Pancreas (tissue), 10 donors: ENCODE results near the gene YTHDC2. TPM values are rescaled to one million over a fixed set of nuclear protein-coding genes. Genes with fewer than 3 reads are reported as not detected.
A peak's percentile ranks its signal among the peaks of the same experiment; 100 is the strongest.

Experiments used
- ATAC-seq, 4 donors: fragments of 200-7000 bp; cut with Tn5 transposase; one replicate each; pipeline versions ENCODE4 v1.8.0 to v1.9.1; 2020; ENCODE audit warnings: mild to moderate bottlenecking in 4 of 4, moderate library complexity in 4 of 4
- DNase-seq, 6 donors: peaks; one replicate each; pipeline ENCODE4 v3.0.0-alpha.2; 2020
- FAIRE-seq: peaks from 2 replicates; lab custom pipeline; 2012; peaks lifted over from hg19 to GRCh38; lab: Jason Lieb, UNC
- H3K27ac ChIP-seq, 4 donors: fragments of 200-600 bp; sonication (generic); 1 replicate in 3 of 4; 2 replicates in 1 of 4; pipeline versions ENCODE4 v1.5.0 to v1.8.0; 2020
- H3K27me3 ChIP-seq, 4 donors: fragments of 200-600 bp; one replicate each; pipeline ENCODE4 v1.8.0; 2021
- H3K36me3 ChIP-seq, 3 donors: fragments of 200-600 bp; sonication (generic) in 1 of 3; one replicate each; pipeline versions ENCODE4 v1.5.0 to v1.8.0; 2020 to 2021
- H3K4me1 ChIP-seq, 3 donors: fragments of 200-600 bp; one replicate each; pipeline ENCODE4 v1.8.0; 2021
- H3K4me3 ChIP-seq, 4 donors: fragments of 200-600 bp; sonication (generic) in 2 of 4; one replicate each; pipeline versions ENCODE4 v1.5.0 to v1.8.0; 2020 to 2021
- H3K9me3 ChIP-seq, 4 donors: fragments of 200-600 bp; one replicate each; pipeline ENCODE4 v1.8.0; 2021
- WGBS, 2 donors: extraction: QIAGEN DNeasy Blood & Tissue Kit; methylation state at CpG; one replicate each; pipeline ENCODE4 v1.1.7; 2013; 5-methylcytosine and 5-hydroxymethylcytosine counted together
- intact Hi-C, 3 donors: fragments of 100-400 bp; cut with DNase I; formaldehyde crosslinking; loops; one replicate each; pipeline versions ENCODE4 v1.11.1 to v1.14.2; 2022
- polyA plus RNA-seq, 2 donors: library from polyadenylated mRNA; stranded (reverse); fragments of 200-250 nt; gene quantifications; one replicate each; pipeline ENCODE4 v1.2.3, GENCODE V29; 2013
- total RNA-seq, 6 donors: library from RNA; stranded (reverse); fragmentation: NEBNext Ultra II Directional in 4 of 6; extraction: Animal tissue kit (Norgen Biotek cat#: 25700) in 4 of 6; gene quantifications; one replicate each; pipeline versions ENCODE4 v1.2.1 to v1.2.4, GENCODE V29; 2021 to 2023
- TF ChIP-seq, protein P1 (sequence below), 4 donors: fragments of 200-600 bp; sonication (generic) in 3 of 4; IDR thresholded peaks; one replicate each; pipeline versions ENCODE4 v1.5.0 to v1.8.0; 2021; ENCODE audit warnings: antibody characterized with exemption in 4 of 4
- donor health status: healthy with polysubstance abuse.
- donor health status: DM: no; HTN: no; CAD: no; lungs with moderate emphysema.
- donor health status: DM: no; HTN: no; CAD: no.
- donor health status: control.
- donor health status: control.
- donor health status: Bipolar disorder and iron deficiency.
- donor health status: DM: yes; HTN: yes; CAD: no.
- donor health status: DM: no; HTN: no; CAD: no.
- donor health status: DM: no; HTN: no; CAD: no.
- donor health status: DM: yes; HTN: yes; CAD: no.

Gene YTHDC2
- total and polyA plus RNA-seq, 8 donors: 5.7 to 13.7 (median 9.7) TPM

- ATAC-seq (no peak), FAIRE-seq (no peak), DNase-seq (no peak)
- H3K4me3 ChIP-seq: no peak overlapping the region
- TF ChIP-seq, protein P1, sequence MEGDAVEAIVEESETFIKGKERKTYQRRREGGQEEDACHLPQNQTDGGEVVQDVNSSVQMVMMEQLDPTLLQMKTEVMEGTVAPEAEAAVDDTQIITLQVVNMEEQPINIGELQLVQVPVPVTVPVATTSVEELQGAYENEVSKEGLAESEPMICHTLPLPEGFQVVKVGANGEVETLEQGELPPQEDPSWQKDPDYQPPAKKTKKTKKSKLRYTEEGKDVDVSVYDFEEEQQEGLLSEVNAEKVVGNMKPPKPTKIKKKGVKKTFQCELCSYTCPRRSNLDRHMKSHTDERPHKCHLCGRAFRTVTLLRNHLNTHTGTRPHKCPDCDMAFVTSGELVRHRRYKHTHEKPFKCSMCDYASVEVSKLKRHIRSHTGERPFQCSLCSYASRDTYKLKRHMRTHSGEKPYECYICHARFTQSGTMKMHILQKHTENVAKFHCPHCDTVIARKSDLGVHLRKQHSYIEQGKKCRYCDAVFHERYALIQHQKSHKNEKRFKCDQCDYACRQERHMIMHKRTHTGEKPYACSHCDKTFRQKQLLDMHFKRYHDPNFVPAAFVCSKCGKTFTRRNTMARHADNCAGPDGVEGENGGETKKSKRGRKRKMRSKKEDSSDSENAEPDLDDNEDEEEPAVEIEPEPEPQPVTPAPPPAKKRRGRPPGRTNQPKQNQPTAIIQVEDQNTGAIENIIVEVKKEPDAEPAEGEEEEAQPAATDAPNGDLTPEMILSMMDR (IDR thresholded peaks at IDR 0.05): no peak
- no peak overlapping the region for H3K27ac ChIP-seq
- H3K4me1 ChIP-seq: peaks cover 0 to 4% (median 0%) of the 10 kb centered on the region in 3 donors
- intact Hi-C loops: no loop called here
- H3K27me3 ChIP-seq: no peaks in the 10 kb centered on the region
- H3K9me3 ChIP-seq: no peaks in the 10 kb centered on the region
- H3K36me3 ChIP-seq: peaks cover 0 to 23% (median 9%) of the 10 kb centered on the region in 3 donors
These were observed 39.1 kb downstream of the YTHDC2 start for GRCh38 chr5:113552620-113553019.

- TF ChIP-seq, protein P1 (IDR thresholded peaks at IDR 0.05): no peak
- 94 to 96% methylated on average over 3 of the region's 3 CpGs for WGBS, 2 donors
- DNase-seq: no peak
- Histone ChIP-seq H3K27ac (no peak overlapping the region), H3K4me1 (no peaks in the 10 kb centered on the region), H3K27me3 (no peaks in the 10 kb centered on the region), H3K9me3 (no peaks in the 10 kb centered on the region), H3K4me3 (no peak overlapping the region), H3K36me3 (peaks cover 0 to 28% (median 0%) of the 10 kb centered on the region in 3 donors)
- FAIRE-seq: no peak
- intact Hi-C loops: no loop called here
- no peak for ATAC-seq
These were observed 49.4 kb downstream of the YTHDC2 start for GRCh38 chr5:113562828-113563400.

- Histone ChIP-seq H3K9me3 (no peaks in the 10 kb centered on the region), H3K36me3 (peaks cover 0 to 15% (median 0%) of the 10 kb centered on the region in 3 donors), H3K27me3 (no peaks in the 10 kb centered on the region), H3K27ac (no peak overlapping the region), H3K4me3 (no peak overlapping the region), H3K4me1 (no peaks in the 10 kb centered on the region)
- intact Hi-C loops: no loop called here
- no peak for FAIRE-seq
- no peak for DNase-seq
- TF ChIP-seq, protein P1 (IDR thresholded peaks at IDR 0.05): no peak
- WGBS, 2 donors: 95 to 98% methylated on average over 5 of the region's 5 CpGs
- no peak for ATAC-seq
These were observed 55.9 kb downstream of the YTHDC2 start for GRCh38 chr5:113569396-113569795.

GRCh38 chr5:113572716-113573115 is 59.2 kb downstream of the YTHDC2 start:
- intact Hi-C loops: no loop called here
- Histone ChIP-seq H3K4me1 (no peaks in the 10 kb centered on the region), H3K27ac (no peak overlapping the region), H3K9me3 (no peaks in the 10 kb centered on the region), H3K36me3 (peaks cover 0 to 18% (median 5%) of the 10 kb centered on the region in 3 donors), H3K4me3 (no peak overlapping the region), H3K27me3 (no peaks in the 10 kb centered on the region)
- TF ChIP-seq, protein P1 (IDR thresholded peaks at IDR 0.05): no peak
- DNase-seq (no peak), ATAC-seq (no peak), FAIRE-seq (no peak)
- WGBS, 2 donors: 95 to 96% methylated on average over 2 of the region's 2 CpGs

GRCh38 chr5:113574417-113574816 is 60.9 kb downstream of the YTHDC2 start:
- FAIRE-seq (no peak), DNase-seq (no peak), ATAC-seq (peak in 1 of 4 donors; percentile 27)
- Histone ChIP-seq H3K27me3 (no peaks in the 10 kb centered on the region), H3K27ac (no peak overlapping the region), H3K4me3 (no peak overlapping the region), H3K4me1 (no peaks in the 10 kb centered on the region), H3K36me3 (peaks cover 0 to 5% (median 5%) of the 10 kb centered on the region in 3 donors), H3K9me3 (no peaks in the 10 kb centered on the region)
- WGBS, 2 donors: 85 to 87% methylated on average over 2 of the region's 2 CpGs
- intact Hi-C loops: no loop called here
- TF ChIP-seq, protein P1 (IDR thresholded peaks at IDR 0.05): no peak
